ENCODE data around the gene JADE2.

JADE2 gene

GRCh38 chr5:134570886-134571285, 45.4 kb downstream of the JADE2 start:
- DNase-seq, result no peak

GRCh38 chr5:134571693-134572405, 46.4 kb downstream of the JADE2 start:
- DNase-seq, result no peak

- no peak for DNase-seq
Observed at GRCh38 chr5:134572811-134573210, 47.3 kb downstream of the JADE2 start.

GRCh38 chr5:134574521-134574920, 49.1 kb downstream of the JADE2 start:
- no peak for DNase-seq

GRCh38 chr5:134575316-134575715, 49.8 kb downstream of the JADE2 start:
- DNase-seq, result no peak

DNA sequence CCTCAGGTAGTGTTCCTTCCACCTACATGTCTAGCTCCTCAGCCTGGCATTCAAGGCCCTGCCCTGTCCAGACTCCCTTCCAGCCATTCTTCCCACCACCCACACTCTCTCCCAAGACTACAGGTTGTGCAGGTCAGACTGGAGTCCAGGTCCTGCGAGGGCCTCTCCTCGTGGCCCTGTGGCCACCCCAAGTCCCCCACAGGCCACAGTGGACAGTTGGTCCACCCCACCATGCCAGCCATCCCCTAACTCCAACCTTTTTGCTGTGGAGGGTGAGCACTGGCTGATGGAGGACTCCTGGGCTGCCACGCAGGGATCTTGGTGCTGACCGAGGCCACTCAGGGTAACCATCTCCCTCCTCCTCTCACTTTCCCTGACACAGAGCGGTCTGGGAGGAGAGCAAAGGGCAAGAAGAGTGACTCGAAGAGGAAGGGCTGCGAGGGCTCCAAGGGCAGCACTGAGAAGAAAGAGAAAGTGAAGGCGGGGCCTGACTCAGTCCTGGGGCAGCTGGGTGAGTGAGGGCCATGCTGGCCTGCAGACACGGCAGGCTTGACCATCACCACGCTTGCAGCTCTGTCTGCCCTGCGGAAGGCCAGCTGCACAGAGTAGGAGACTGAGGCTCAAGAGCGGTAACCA, 51.0 kb downstream of the JADE2 start:
- no peak for DNase-seq

DNA sequence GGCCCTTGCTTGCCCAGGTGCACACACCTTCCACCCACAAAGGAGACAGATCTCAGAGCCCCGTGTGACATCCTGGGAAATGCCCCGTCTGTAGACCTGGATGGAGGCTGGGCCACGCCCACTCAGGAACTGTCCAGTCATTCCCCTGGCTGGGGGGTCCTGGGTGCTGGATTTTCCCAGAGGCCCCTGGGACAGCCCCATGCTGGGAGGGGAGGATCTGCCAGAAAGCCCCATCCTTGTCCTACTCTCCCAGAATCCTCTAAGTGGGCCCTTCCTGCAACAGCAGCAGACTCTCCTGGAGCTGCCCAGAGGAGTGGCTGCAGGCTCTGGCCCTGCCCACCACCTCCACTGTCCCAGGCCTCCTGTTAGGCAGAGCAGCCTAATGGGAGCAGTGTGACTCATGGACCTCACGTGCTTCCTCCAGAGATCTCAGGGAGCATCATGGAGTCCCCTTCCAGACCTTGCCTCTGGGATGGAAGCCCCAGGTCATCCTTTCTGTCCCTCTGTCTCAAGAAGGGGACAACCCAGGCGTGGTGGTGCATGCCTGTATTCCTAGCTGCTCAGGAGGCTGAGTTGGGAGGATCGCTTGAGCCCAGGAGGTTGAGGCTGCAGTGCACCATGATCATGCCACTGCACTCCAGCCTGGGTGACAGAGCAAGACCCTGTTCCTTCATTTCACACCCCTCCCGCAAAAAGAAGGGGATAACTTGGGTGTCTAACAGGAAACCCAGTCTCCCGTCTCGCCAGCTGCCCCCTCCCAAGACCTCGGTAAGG, 51.7 kb downstream of the JADE2 start:
- DNase-seq, result peak; percentile 51

GRCh38 chr5:134577796-134578577, 52.5 kb downstream of the JADE2 start:
- DNase-seq, result peak; percentile 43

DNA sequence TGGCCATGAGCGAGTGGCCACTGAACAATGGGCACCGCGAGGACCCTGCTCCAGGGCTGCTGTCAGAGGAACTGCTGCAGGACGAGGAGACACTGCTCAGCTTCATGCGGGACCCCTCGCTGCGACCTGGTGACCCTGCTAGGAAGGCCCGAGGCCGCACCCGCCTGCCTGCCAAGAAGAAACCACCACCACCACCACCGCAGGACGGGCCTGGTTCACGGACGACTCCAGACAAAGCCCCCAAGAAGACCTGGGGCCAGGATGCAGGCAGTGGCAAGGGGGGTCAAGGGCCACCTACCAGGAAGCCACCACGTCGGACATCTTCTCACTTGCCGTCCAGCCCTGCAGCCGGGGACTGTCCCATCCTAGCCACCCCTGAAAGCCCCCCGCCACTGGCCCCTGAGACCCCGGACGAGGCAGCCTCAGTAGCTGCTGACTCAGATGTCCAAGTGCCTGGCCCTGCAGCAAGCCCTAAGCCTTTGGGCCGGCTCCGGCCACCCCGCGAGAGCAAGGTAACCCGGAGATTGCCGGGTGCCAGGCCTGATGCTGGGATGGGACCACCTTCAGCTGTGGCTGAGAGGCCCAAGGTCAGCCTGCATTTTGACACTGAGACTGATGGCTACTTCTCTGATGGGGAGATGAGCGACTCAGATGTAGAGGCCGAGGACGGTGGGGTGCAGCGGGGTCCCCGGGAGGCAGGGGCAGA, 53.3 kb downstream of the JADE2 start:
- DNase-seq, result no peak

GRCh38 chr5:134579284-134579771, 53.9 kb downstream of the JADE2 start:
- DNase-seq, result no peak

GRCh38 chr5:134580001-134580460, 54.6 kb downstream of the JADE2 start:
- DNase-seq, result no peak

DNA sequence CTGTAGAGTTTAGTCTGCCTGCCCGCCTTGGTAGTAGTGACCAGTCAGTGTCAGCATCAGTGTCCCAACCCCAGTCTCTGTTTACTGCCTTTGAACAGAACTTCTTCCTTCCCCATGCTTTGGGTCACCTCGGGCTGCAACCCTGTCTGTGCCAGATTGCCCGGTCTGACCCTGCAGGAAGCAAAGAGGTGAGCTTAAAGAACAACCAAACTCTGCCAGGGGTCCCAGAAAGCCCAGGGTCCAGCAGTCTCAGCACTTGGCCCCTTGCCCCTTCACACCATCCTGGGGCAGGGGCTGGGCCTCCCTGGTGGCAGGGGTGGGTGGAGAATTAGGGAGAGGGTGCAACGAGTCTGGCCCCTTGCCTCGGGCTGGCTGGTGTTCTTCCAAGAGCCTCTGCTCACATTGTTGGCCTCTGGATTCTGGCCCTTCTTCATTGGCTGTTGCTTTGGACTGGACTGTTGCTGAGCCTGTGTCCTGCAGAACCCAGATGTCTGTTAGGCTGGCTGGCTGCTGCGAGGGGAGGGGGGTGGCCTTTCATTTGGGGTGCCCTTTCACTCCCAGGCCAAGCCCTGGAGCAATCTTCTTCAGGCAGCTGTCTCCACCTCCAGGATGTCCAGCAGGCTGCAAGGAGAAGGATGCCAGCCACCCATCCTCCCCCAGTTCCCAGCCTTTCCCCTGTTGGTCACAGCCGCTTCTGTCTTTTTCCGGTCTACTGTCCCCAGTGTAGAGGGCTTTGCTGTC, 55.9 kb downstream of the JADE2 start:
- DNase-seq, result no peak

DNA sequence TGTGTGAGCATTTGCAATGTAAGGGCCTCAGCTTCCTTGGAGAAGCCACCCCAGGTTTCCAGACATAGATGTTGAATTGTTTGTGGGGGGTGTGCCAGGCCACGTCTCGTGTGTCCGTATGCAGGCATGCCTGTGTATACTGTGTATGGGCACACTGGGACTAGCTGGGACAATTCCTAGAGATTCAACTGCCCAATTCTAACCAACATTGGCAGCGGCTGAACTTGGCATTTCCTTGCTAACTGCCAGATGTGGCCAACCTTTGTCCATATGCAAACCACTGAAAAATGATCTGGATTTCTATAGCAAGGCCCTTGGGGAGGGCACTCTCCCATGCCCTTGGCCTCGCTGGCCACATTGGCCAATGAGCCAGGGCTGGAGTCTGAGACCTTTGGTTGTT, 56.8 kb downstream of the JADE2 start:
- DNase-seq, result no peak

- no peak for DNase-seq
Observed at GRCh38 chr5:134582941-134583340, 57.5 kb downstream of the JADE2 start.

DNA sequence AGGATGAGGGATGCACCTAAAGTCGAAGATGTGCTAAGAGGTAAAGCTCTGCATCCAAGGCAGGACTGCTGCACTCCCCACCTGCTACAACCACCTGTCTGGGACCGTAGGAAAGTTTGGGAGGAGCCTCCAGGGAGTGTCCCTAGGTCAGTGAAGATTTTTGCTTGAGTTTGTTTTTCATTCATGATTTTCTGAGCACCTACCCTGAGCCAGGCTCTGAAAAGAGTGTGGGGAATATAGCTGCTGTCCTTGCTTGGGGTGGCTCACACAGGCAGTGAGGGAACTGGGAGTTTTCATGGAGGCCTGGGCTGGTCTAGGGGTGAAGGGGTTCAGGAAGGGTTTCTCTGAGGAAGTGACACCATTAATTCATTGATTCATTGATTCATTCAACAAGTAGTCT, 58.3 kb downstream of the JADE2 start:
- no peak for DNase-seq

DNA sequence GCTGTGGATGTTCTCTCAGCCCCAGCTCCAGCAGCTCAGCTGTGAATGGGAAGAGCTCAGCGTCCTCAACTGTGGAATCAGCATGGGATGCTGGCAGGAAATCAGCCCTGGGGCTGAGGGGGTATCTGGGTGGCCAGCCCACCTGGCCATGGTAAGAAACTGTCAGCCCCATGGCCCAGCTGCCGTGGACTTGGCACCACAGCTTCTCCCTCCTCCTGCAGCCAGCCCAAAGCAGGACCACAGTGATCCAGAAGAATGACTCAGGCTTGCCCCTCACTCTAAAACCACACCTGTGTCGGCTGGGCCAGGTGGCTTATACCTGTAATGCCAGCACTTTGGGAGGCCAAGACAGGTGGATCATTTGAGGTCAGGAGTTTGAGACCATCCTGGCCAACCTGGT, 59.2 kb downstream of the JADE2 start:
- DNase-seq, result no peak

- no peak for DNase-seq
Observed at GRCh38 chr5:134585966-134586365, 60.5 kb downstream of the JADE2 start.

- DNase-seq, result peak; percentile 68
Observed at GRCh38 chr5:134586866-134587524, 61.5 kb downstream of the JADE2 start.

GRCh38 chr5:134590992-134591659, 65.7 kb downstream of the JADE2 start:
- no peak for DNase-seq

GRCh38 chr5:134592141-134592746, 66.8 kb downstream of the JADE2 start:
- no peak for DNase-seq

All from GOT3 (cell line).